HG02884 (cell line): ENCODE results near the gene NOXA1.
"Not testable (repeated sequence)": the region's sequence is repeated elsewhere in the genome, so short reads cannot be mapped to it uniquely, and the experiment has no call there.

ENCODE experiments used
- ATAC-seq: cut with Tn5 transposase; IDR thresholded peaks from one replicate; pipeline ENCODE4 v1.9.1; 2021; ENCODE audit warnings: mild to moderate bottlenecking, moderate library complexity; ENCODE audit not compliant: unreplicated experiment

NOXA1 gene

GRCh38 chr9:137404961-137405567 is 18.1 kb upstream of the NOXA1 start:
- no peak for ATAC-seq

- no peak for ATAC-seq
These were observed 17.5 kb upstream of the NOXA1 start for GRCh38 chr9:137405677-137406081.

- no peak for ATAC-seq
These were observed 17.0 kb upstream of the NOXA1 start for GRCh38 chr9:137406085-137406760.

GRCh38 chr9:137406876-137407589 is 16.2 kb upstream of the NOXA1 start:
- no peak for ATAC-seq

- no peak for ATAC-seq
These were observed 15.4 kb upstream of the NOXA1 start for GRCh38 chr9:137407590-137408300.

- no peak for ATAC-seq
These were observed 14.4 kb upstream of the NOXA1 start for GRCh38 chr9:137408651-137409405.

GRCh38 chr9:137409515-137409914 is 13.7 kb upstream of the NOXA1 start:
- no peak for ATAC-seq

GRCh38 chr9:137410236-137410890 is 12.8 kb upstream of the NOXA1 start:
- not testable (repeated sequence) for ATAC-seq

GRCh38 chr9:137410891-137411249 is 12.3 kb upstream of the NOXA1 start:
- ATAC-seq = no peak

GRCh38 chr9:137411260-137411644 is 11.9 kb upstream of the NOXA1 start:
- ATAC-seq = no peak

- no peak for ATAC-seq
These were observed 11.4 kb upstream of the NOXA1 start for GRCh38 chr9:137411645-137412380.

- ATAC-seq = no peak
These were observed 10.8 kb upstream of the NOXA1 start for GRCh38 chr9:137412431-137412830.

GRCh38 chr9:137415451-137415850 is 7.7 kb upstream of the NOXA1 start:
- ATAC-seq = no peak

- no peak for ATAC-seq
These were observed 7.1 kb upstream of the NOXA1 start for GRCh38 chr9:137416006-137416562.

GRCh38 chr9:137416563-137417151 is 6.5 kb upstream of the NOXA1 start:
- no peak for ATAC-seq

- no peak for ATAC-seq
These were observed 5.8 kb upstream of the NOXA1 start for GRCh38 chr9:137417161-137418021.

- ATAC-seq = no peak
These were observed 1.2 kb upstream of the NOXA1 start for GRCh38 chr9:137421838-137422603.
